Activated CD8-positive, alpha-beta memory T cell treated with anti-CD3 and anti-CD28 coated beads, Interleukin-2, amount 50 U/mL, for 4 hours (primary cell): ENCODE data around the gene ASCC3.
A peak's percentile ranks its signal among the peaks of the same experiment; 100 is the strongest.
"Not testable (repeated sequence)": the region's sequence is repeated elsewhere in the genome, so short reads cannot be mapped to it uniquely, and the experiment has no call there.

Source experiments
- DNase-seq: peaks from one replicate; pipeline ENCODE4 v3.0.0-alpha.2; 2020

ASCC3 gene

GRCh38 chr6:100880853-100881706 is at the start of gene ASCC3:
Gene ASCC3, minus strand, starts transcription at chr6:100881329. Its CDS starts 13,332 bp downstream, at chr6:100867997.
- DNase-seq: peak; percentile 93

- no peak for DNase-seq
Measured at GRCh38 chr6:100925749-100926148, 44.6 kb upstream of the ASCC3 start.

GRCh38 chr6:100924534-100925227 is 43.6 kb upstream of the ASCC3 start:
- no peak for DNase-seq

- no peak for DNase-seq
Measured at GRCh38 chr6:100923481-100924165, 42.5 kb upstream of the ASCC3 start.

- DNase-seq: no peak
Measured at GRCh38 chr6:100920028-100920605, 39.0 kb upstream of the ASCC3 start.

GRCh38 chr6:100918152-100918551 is 37.0 kb upstream of the ASCC3 start:
- no peak for DNase-seq

GRCh38 chr6:100915876-100916275 is 34.7 kb upstream of the ASCC3 start:
- no peak for DNase-seq

- no peak for DNase-seq
Measured at GRCh38 chr6:100913400-100914276, 32.5 kb upstream of the ASCC3 start.

GRCh38 chr6:100906325-100906724 is 25.2 kb upstream of the ASCC3 start:
- DNase-seq: no peak

- no peak for DNase-seq
Measured at GRCh38 chr6:100905067-100905466, 23.9 kb upstream of the ASCC3 start.

- DNase-seq: no peak
Measured at GRCh38 chr6:100904316-100904715, 23.2 kb upstream of the ASCC3 start.

- DNase-seq: no peak
Measured at GRCh38 chr6:100901582-100901981, 20.5 kb upstream of the ASCC3 start.

- DNase-seq: no peak
Measured at GRCh38 chr6:100899202-100899601, 18.1 kb upstream of the ASCC3 start.

GRCh38 chr6:100897671-100898070 is 16.5 kb upstream of the ASCC3 start:
- no peak for DNase-seq

GRCh38 chr6:100893743-100894142 is 12.6 kb upstream of the ASCC3 start:
- DNase-seq: no peak

- DNase-seq: no peak
Measured at GRCh38 chr6:100892693-100893092, 11.6 kb upstream of the ASCC3 start.

GRCh38 chr6:100892116-100892515 is 11.0 kb upstream of the ASCC3 start:
- DNase-seq: no peak

GRCh38 chr6:100891079-100891478 is 9.9 kb upstream of the ASCC3 start:
- DNase-seq: no peak

- not testable (repeated sequence) for DNase-seq
Measured at GRCh38 chr6:100890646-100891045, 9.5 kb upstream of the ASCC3 start.

GRCh38 chr6:100889351-100889750 is 8.2 kb upstream of the ASCC3 start:
- no peak for DNase-seq

- DNase-seq: no peak
Measured at GRCh38 chr6:100886076-100886475, 4.9 kb upstream of the ASCC3 start.

- no peak for DNase-seq
Measured at GRCh38 chr6:100883347-100883746, 2.2 kb upstream of the ASCC3 start.
